ENCODE results near the gene SLC9A3.

The SLC9A3 gene

DNA sequence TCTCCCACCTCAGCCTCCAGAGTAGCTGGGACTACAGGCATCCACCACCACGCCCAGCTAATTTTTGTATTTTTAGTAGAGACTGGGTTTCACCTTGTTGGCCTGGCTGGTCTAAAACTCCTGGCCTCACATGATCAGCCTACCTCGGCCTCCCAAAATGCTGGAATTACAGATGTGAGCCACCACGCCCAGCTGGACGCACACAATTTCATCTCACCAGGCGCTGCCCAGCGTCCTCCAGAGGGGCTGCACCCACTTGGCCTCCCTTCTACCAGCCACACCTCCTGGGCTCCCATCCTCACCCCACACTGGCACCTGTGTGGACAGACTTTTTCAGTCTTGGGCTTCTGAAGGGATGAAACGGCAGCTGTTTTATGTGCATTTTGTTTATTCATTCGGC, 85.1 kb downstream of the SLC9A3 start:
- no peak for DNase-seq (ENCODE audit: insufficient read length, low spot score)
- FAIRE-seq, result no peak

DNA sequence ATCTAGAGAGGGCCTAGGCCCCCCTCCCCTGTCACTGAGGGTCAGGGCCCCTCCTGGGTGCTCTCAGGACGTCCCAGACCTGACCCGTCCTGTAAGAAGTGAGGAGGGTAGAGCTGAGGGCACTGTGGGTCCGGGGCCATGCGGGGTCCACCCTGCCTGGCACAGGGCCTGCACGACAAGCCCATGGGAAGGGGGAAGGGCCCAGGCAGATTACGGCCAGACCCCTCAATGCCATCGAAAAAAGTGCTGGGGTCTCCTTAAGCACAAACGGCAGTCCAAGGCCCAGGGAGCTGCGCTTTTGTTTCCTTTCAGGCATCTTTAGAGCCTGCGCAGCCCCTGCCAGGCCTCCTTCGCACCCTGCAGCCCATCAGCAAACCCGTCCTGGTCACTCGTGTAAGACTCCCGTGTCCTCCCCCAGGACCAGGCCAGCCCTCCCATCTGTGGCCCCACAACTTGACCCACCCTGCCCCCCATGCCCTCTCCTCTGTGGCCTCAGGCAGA, 85.7 kb downstream of the SLC9A3 start:
- FAIRE-seq (no peak), DNase-seq (ENCODE audit: insufficient read length, low spot score) (no peak)

More for the DNA sequence above, 85.1 kb downstream of the SLC9A3 start:
- TF ChIP-seq PAX5 (IDR thresholded peaks at IDR 0.05; ENCODE audit: insufficient read depth, low read length, severe bottlenecking), result no peak
- TF ChIP-seq POLR2AphosphoS5 (IDR thresholded peaks at IDR 0.05; ENCODE audit: low read depth, low read length), result no peak
- TF ChIP-seq TAF1 (IDR thresholded peaks at IDR 0.05; ENCODE audit: low read depth, low read length), result no peak
- no peak for TF ChIP-seq POLR2A (IDR thresholded peaks at IDR 0.05; ENCODE audit: low read depth, low read length)
- TF ChIP-seq POU2F2 (IDR thresholded peaks at IDR 0.05; ENCODE audit: low read depth, low read length), result no peak
- no peak for TF ChIP-seq SPI1 (IDR thresholded peaks at IDR 0.05; ENCODE audit: low read depth, low read length)

DNA sequence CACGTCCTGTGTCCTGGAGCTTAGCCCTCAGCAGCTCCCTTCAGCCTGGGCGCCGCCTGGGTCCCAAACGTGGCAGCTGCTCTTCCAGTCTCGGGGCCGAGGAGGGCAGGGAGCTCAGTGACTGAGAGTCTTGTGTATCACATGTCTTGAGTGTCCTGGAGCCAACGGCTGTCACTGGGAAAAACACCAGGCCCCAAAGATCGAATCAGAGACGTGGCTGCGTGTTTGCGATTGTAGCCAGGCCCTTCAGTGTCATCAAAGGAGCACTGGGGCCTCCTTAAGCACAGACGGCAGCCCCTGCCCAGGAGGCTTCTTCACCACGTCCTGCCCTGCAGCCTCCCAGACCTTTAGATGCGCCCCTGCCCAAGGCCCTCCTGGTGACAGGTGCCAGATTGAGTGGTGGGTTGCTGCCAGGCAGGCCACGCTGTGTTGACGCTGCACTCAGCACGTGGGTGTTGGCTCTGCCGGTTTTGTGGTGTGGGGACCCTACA, 86.9 kb downstream of the SLC9A3 start:
- no peak for TF ChIP-seq POU2F2 (IDR thresholded peaks at IDR 0.05; ENCODE audit: low read depth, low read length)
- TF ChIP-seq SPI1 (IDR thresholded peaks at IDR 0.05; ENCODE audit: low read depth, low read length), result no peak
- TF ChIP-seq POLR2AphosphoS5 (IDR thresholded peaks at IDR 0.05; ENCODE audit: low read depth, low read length), result peak; percentile 50; the same call in 1 of the 2 replicates
- no peak for TF ChIP-seq PAX5 (IDR thresholded peaks at IDR 0.05; ENCODE audit: insufficient read depth, low read length, severe bottlenecking)
- TF ChIP-seq POLR2A (IDR thresholded peaks at IDR 0.05; ENCODE audit: low read depth, low read length), result peak; percentile 50; the same call in 1 of the 2 replicates
- no peak for FAIRE-seq
- no peak for DNase-seq (ENCODE audit: insufficient read length, low spot score)

More for the DNA sequence above, 85.7 kb downstream of the SLC9A3 start:
- TF ChIP-seq SPI1 (IDR thresholded peaks at IDR 0.05; ENCODE audit: low read depth, low read length) (no peak), PAX5 (IDR thresholded peaks at IDR 0.05; ENCODE audit: insufficient read depth, low read length, severe bottlenecking) (no peak), TAF1 (IDR thresholded peaks at IDR 0.05; ENCODE audit: low read depth, low read length) (no peak), POLR2A (IDR thresholded peaks at IDR 0.05; ENCODE audit: low read depth, low read length) (peak; percentile 56), POU2F2 (IDR thresholded peaks at IDR 0.05; ENCODE audit: low read depth, low read length) (0 out of 2 replicates have a peak, but pooled peaks have one; percentile 57), POLR2AphosphoS5 (IDR thresholded peaks at IDR 0.05; ENCODE audit: low read depth, low read length) (peak; percentile 60; the same call in 1 of the 2 replicates)

DNA sequence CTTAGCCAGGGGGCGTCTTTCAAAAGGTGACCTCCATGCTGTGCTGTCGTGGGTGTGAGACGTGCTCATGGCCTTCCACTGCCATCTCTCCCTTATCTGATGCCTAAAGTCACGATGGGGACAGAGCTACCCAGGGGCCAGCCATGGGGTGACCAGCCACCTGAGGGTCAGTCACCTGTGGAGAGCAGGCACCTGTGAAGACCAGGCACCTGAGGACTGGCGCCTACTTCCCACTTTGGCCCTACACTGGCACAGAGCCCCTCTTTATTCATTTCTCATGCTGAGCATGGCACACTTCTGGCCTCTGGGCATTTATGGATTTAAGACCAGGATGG, 87.6 kb downstream of the SLC9A3 start:
- DNase-seq (ENCODE audit: insufficient read length, low spot score) (no peak), FAIRE-seq (no peak)
- TF ChIP-seq SPI1 (IDR thresholded peaks at IDR 0.05; ENCODE audit: low read depth, low read length), result no peak
- TF ChIP-seq POU2F2 (IDR thresholded peaks at IDR 0.05; ENCODE audit: low read depth, low read length), result no peak
- TF ChIP-seq POLR2AphosphoS5 (IDR thresholded peaks at IDR 0.05; ENCODE audit: low read depth, low read length), result no peak; the same call in none of the 2 replicates
- TF ChIP-seq TAF1 (IDR thresholded peaks at IDR 0.05; ENCODE audit: low read depth, low read length), result no peak
- TF ChIP-seq POLR2A (IDR thresholded peaks at IDR 0.05; ENCODE audit: low read depth, low read length), result no peak; the same call in 1 of the 2 replicates
- no peak for TF ChIP-seq PAX5 (IDR thresholded peaks at IDR 0.05; ENCODE audit: insufficient read depth, low read length, severe bottlenecking)

DNA sequence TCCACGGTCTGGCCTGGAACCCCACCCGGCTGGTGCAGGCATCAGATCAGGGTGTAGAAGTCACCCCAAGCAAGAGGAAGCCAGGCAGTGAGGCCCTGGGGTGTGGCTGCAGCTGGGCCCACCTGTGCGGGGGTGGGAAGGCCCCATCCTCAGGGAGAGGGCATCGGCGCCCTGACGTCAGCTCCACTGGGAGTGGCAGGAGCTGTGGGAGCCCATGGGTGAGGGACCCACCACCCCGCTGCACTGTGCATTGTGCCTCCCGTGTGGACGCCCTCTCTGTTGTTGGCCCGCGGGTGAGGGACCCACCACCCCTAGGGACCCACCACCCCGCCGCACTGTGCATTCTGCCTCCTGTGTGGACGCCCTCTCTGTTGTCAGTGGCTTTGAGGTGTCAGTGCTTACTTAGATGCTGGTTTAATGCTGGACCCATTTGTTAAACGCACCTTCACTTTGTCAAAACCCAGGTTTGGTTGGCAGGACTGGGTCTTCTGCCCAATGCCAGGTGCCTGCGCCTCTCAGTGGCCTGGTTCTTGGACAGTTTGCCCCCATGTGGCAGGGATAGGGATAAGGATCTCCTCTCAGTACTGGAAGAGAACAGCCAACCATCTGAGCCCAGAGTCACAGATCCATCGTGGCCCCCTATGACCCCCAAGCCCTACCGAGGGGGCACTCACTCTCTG, 88.1 kb downstream of the SLC9A3 start:
- peak; percentile 68 for FAIRE-seq
- no peak for DNase-seq (ENCODE audit: insufficient read length, low spot score)
- TF ChIP-seq POLR2A (IDR thresholded peaks at IDR 0.05; ENCODE audit: low read depth, low read length) (0 out of 2 replicates have a peak, but pooled peaks have one; percentile 12), TAF1 (IDR thresholded peaks at IDR 0.05; ENCODE audit: low read depth, low read length) (no peak), POLR2AphosphoS5 (IDR thresholded peaks at IDR 0.05; ENCODE audit: low read depth, low read length) (peak; percentile 78)

DNA sequence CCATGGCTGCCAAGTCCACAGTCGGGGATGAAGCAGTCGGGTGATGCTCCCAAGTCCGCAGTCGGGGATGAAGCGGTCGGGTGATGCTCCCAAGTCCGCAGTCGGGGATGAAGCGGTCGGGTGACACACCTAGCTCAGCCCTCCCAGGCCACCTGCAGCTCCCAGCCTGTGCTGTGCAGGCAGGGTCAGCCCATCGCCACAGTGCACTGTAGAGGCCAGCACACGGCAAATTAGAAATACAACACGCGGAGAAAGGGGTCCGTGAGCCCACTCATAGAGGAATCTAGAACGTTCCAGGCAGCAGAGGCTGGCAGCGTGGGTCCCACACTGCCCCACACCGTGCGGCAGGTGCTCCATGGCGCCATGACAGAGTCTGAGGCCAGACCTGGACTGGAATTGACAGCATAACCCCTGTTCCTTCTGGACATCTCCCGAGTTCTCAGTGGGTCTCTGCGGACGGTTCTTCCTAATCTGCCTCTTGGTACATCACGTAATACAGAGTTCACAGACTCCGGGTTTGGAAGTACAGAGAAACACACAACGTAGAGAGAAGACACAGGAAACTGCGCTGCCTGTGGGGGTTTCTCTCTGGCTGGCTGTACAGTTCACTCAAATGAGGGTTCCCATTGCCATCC, 89.0 kb downstream of the SLC9A3 start:
- no peak for FAIRE-seq
- TF ChIP-seq SPI1 (IDR thresholded peaks at IDR 0.05; ENCODE audit: low read depth, low read length) (no peak), POU2F2 (IDR thresholded peaks at IDR 0.05; ENCODE audit: low read depth, low read length) (no peak), POLR2AphosphoS5 (IDR thresholded peaks at IDR 0.05; ENCODE audit: low read depth, low read length) (no peak), TAF1 (IDR thresholded peaks at IDR 0.05; ENCODE audit: low read depth, low read length) (no peak), POLR2A (IDR thresholded peaks at IDR 0.05; ENCODE audit: low read depth, low read length) (no peak), PAX5 (IDR thresholded peaks at IDR 0.05; ENCODE audit: insufficient read depth, low read length, severe bottlenecking) (no peak)
- DNase-seq (ENCODE audit: insufficient read length, low spot score), result no peak

DNA sequence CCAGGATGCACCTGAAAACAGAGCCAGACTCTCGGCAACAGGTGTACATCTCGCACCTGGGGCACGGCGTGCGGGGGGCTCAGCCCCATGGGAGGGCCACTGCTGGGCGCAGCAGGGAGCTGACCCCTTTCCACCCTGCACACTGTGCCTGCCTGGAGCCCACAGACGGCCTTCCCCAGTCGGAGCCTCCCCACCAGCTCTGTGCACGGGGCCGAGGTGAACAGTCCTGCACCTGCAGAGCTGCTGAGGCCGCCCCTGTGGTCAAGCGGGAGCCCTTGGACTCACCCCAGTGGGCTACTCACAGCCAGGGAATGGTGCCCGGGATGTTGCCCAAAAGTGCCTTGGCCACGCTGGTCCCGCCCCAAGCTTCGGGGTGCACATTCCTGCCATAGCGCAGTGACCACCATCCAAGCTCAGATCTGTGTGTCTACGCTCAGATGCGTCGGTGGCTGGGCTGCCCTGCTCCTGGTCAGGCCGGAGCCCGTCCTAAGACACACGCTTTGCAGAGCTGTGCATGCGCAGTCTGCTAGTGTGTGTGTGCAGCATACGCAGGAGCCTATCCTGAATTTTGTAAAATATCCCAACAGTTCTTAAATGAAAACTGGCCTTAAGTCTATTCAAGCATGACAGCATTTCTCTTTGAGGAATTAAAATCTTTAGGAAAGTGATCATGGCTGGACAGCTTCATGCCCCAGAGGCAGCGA, 89.7 kb downstream of the SLC9A3 start:
- FAIRE-seq, result no peak
- no peak for DNase-seq (ENCODE audit: insufficient read length, low spot score)
- TF ChIP-seq POLR2AphosphoS5 (IDR thresholded peaks at IDR 0.05; ENCODE audit: low read depth, low read length), result 0 out of 2 replicates have a peak, but pooled peaks have one; percentile 30
- no peak for TF ChIP-seq PAX5 (IDR thresholded peaks at IDR 0.05; ENCODE audit: insufficient read depth, low read length, severe bottlenecking)

DNA sequence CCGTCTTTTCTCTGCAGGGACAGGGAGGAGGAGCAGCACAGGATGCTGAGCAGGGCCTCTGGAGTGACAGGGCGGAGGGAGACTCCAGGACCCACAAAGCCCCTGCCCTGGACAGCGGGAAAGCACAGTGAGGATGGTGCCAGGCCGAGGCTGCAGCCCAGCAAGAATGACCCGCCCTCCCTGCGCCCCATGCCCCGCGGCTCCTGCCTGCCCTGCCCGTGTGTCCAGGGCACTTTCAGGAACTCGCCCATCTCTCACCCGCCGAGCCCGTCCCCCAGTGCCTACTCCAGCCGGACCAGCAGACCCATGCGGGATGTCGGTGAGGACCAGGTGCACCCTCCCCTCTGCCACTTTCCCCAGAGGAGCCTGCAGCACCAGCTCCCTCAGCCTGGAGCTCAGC, 90.4 kb downstream of the SLC9A3 start:
- no peak for FAIRE-seq
- DNase-seq (ENCODE audit: insufficient read length, low spot score), result no peak
- no peak for TF ChIP-seq SPI1 (IDR thresholded peaks at IDR 0.05; ENCODE audit: low read depth, low read length)
- TF ChIP-seq TAF1 (IDR thresholded peaks at IDR 0.05; ENCODE audit: low read depth, low read length), result no peak
- TF ChIP-seq PAX5 (IDR thresholded peaks at IDR 0.05; ENCODE audit: insufficient read depth, low read length, severe bottlenecking), result no peak
- TF ChIP-seq POLR2A (IDR thresholded peaks at IDR 0.05; ENCODE audit: low read depth, low read length), result peak; percentile 41; the same call in 1 of the 2 replicates
